HEK293 (cell line): ENCODE measurements around the gene MADCAM1.

Experiments used
- PRDM10 ChIP-seq: fragments of 450-650 bp; formaldehyde crosslinking; IDR thresholded peaks from 2 replicates; pipeline ENCODE4 v1.5.1; 2016; ENCODE audit warnings: missing biosample characterization, missing genetic modification characterization

Gene MADCAM1

GRCh38 chr19:554817-555216, 58.5 kb downstream of the MADCAM1 start (continued):
- no peak for TF ChIP-seq PRDM10 (tag by site-specific recombination)
